HepG2 (cell line): ENCODE measurements around the gene ERF. TPM values are rescaled to one million over a fixed set of nuclear protein-coding genes. Genes with fewer than 3 reads are reported as not detected.

Experiments used
- FOSL2 ChIP-seq: sonication (generic); formaldehyde crosslinking; IDR thresholded peaks from 2 replicates; pipeline ENCODE4 v1.4.0; 2020; ENCODE audit warnings: missing genetic modification reagents
- HNRNPK ChIP-seq: fragments of 200-400 bp; formaldehyde crosslinking; IDR thresholded peaks from 2 replicates; pipeline ENCODE4 v1.6.1; 2018; ENCODE audit warnings: low read length, low read depth, moderate library complexity, mild to moderate bottlenecking; ENCODE audit not compliant: poor library complexity, severe bottlenecking
- PHF8 ChIP-seq: sonication (generic); formaldehyde crosslinking; IDR thresholded peaks from 2 replicates; pipeline ENCODE4 v1.5.0; 2020; ENCODE audit warnings: missing genetic modification reagents
- POLR2A ChIP-seq, 2 experiments: IDR thresholded peaks; 2 replicates each; pipeline ENCODE4 v1.6.1; 2011; ENCODE audit warnings: low read depth in 2 of 2, low read length in 2 of 2, mild to moderate bottlenecking in 1 of 2, moderate library complexity in 1 of 2; ENCODE audit not compliant: insufficient read depth in 1 of 2
- RBFOX2 ChIP-seq: fragments of 200-400 bp; formaldehyde crosslinking; IDR thresholded peaks from 2 replicates; pipeline ENCODE4 v1.6.1; 2017; ENCODE audit warnings: low read depth, mild to moderate bottlenecking, low read length
- RBM22 ChIP-seq: fragments of 200-400 bp; formaldehyde crosslinking; optimal IDR thresholded peaks from 2 replicates; pipeline ENCODE3; 2017; ENCODE audit warnings: mild to moderate bottlenecking, low read length, moderate library complexity
- RNF2 ChIP-seq: fragments of 450-650 bp; conservative IDR thresholded peaks from 2 replicates; pipeline ENCODE4 v1.6.1; 2016; ENCODE audit warnings: low read depth
- SAP130 ChIP-seq: IDR thresholded peaks from 2 replicates; pipeline ENCODE4 v1.6.1; 2016; ENCODE audit warnings: low read depth
- YEATS4 ChIP-seq: sonication (generic); formaldehyde crosslinking; IDR thresholded peaks from 2 replicates; pipeline ENCODE4 v1.4.0; 2020; ENCODE audit warnings: missing genetic modification reagents, borderline replicate concordance
- ZNF329 ChIP-seq: sonication (generic); formaldehyde crosslinking; IDR thresholded peaks from 2 replicates; pipeline ENCODE4 v1.9.0; 2021; ENCODE audit warnings: low read depth, mild to moderate bottlenecking, missing genetic modification reagents
- polyA plus RNA-seq, 8 experiments: library from polyadenylated mRNA; depleted of rRNA in 3 of 8; stranded (reverse) in 7 of 8; unstranded in 1 of 8; fragments of >200 nt; fragmentation: Illumina TruSeq in 4 of 8; extraction: Trizol in 4 of 8; gene quantifications; 2 replicates each; pipeline versions ENCODE4 v1.2.1 to v1.2.3, GENCODE V29; 2011 to 2016; ENCODE audit warnings: low read depth in 4 of 8, missing spikeins in 1 of 8, mixed read lengths in 1 of 8; ENCODE audit not compliant: insufficient read depth in 1 of 8
- total RNA-seq, 5 experiments: library from RNA; depleted of rRNA; stranded (reverse); fragments of >200 nt; fragmentation: Illumina TruSeq; extraction: Trizol; gene quantifications; 2 replicates each; pipeline ENCODE4 v1.2.3, GENCODE V29; 2016; ENCODE audit warnings: low read depth in 1 of 5
- TF ChIP-seq, protein P1 (sequence below): sonication (generic); formaldehyde crosslinking; IDR thresholded peaks from 2 replicates; pipeline ENCODE4 v1.4.0; 2020; ENCODE audit warnings: missing genetic modification reagents
- TF ChIP-seq, protein P2 (sequence below): sonication (generic); formaldehyde crosslinking; IDR thresholded peaks from 2 replicates; pipeline ENCODE4 v1.4.0; 2020; ENCODE audit warnings: mild to moderate bottlenecking, missing genetic modification reagents
- TF ChIP-seq, protein P3 (sequence below): IDR thresholded peaks from 2 replicates; pipeline ENCODE4 v1.6.1; 2012; ENCODE audit warnings: inconsistent platforms
- TF ChIP-seq, protein P4 (sequence below): sonication (generic); formaldehyde crosslinking; IDR thresholded peaks from 2 replicates; pipeline ENCODE4 v1.4.0; 2020; ENCODE audit warnings: missing genetic modification reagents, mild to moderate bottlenecking, borderline replicate concordance
- TF ChIP-seq, protein P5 (sequence below): sonication (generic); formaldehyde crosslinking; IDR thresholded peaks from 2 replicates; pipeline ENCODE4 v1.5.1; 2020; ENCODE audit warnings: mild to moderate bottlenecking, missing genetic modification reagents, moderate library complexity

Gene ERF
- total and polyA plus RNA-seq, 2 of the 13 experiments (the other 11 are each of a cell fraction or from before 2014, with no cell fraction given) = 67.1 to 69.9 TPM

DNA sequence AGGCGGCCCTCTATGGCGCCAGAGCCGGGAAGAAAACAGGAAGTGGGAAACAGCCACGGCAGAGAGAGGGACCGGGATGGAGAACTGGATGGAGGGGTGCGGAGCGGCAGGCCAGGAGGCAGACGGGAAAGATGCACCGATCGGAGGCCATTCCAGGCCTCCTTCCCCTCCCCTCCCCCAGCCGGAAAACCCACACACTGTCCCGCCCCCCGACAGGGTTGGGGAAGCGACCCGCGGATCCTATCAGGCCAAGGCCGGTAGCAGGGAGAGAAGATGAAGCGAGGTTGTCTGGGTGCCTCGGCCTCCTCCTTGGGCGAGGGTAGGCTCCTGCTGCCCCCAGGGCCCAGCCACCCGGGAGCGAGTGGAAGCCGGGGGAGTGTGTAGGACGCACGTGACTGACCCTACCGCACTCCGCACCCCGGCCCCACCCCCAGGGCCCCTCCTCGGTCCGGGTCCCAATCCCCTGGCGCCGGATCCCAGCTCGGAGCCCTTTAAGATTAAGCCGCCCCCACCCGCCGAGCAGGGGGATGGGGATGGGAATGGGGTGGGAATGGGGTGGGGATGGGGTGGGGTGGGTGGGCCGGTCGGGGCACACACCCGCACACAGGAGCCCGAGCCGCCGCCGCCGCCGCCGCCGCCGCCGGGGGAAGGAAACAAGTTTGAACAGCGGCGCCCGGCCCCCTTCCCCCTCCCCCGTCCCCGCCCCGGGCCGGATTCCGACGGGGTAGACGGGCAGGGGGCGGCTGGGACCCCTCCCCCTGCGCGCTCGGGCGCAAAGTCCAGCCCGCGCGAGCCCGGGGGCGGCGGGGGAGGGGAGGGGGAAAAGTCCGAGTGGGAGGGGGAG, 1.5 kb downstream of the ERF start (continued):
- TF ChIP-seq, protein P1, sequence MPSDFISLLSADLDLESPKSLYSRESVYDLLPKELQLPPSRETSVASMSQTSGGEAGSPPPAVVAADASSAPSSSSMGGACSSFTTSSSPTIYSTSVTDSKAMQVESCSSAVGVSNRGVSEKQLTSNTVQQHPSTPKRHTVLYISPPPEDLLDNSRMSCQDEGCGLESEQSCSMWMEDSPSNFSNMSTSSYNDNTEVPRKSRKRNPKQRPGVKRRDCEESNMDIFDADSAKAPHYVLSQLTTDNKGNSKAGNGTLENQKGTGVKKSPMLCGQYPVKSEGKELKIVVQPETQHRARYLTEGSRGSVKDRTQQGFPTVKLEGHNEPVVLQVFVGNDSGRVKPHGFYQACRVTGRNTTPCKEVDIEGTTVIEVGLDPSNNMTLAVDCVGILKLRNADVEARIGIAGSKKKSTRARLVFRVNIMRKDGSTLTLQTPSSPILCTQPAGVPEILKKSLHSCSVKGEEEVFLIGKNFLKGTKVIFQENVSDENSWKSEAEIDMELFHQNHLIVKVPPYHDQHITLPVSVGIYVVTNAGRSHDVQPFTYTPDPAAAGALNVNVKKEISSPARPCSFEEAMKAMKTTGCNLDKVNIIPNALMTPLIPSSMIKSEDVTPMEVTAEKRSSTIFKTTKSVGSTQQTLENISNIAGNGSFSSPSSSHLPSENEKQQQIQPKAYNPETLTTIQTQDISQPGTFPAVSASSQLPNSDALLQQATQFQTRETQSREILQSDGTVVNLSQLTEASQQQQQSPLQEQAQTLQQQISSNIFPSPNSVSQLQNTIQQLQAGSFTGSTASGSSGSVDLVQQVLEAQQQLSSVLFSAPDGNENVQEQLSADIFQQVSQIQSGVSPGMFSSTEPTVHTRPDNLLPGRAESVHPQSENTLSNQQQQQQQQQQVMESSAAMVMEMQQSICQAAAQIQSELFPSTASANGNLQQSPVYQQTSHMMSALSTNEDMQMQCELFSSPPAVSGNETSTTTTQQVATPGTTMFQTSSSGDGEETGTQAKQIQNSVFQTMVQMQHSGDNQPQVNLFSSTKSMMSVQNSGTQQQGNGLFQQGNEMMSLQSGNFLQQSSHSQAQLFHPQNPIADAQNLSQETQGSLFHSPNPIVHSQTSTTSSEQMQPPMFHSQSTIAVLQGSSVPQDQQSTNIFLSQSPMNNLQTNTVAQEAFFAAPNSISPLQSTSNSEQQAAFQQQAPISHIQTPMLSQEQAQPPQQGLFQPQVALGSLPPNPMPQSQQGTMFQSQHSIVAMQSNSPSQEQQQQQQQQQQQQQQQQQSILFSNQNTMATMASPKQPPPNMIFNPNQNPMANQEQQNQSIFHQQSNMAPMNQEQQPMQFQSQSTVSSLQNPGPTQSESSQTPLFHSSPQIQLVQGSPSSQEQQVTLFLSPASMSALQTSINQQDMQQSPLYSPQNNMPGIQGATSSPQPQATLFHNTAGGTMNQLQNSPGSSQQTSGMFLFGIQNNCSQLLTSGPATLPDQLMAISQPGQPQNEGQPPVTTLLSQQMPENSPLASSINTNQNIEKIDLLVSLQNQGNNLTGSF (CRISPR knock-in tag) = no peak
- TF ChIP-seq POLR2A (IDR thresholded peaks at IDR 0.05; ENCODE audit: insufficient read depth in 1 of 2, low read depth in 2 of 2, low read length in 2 of 2) (peak; percentile 39 to 49; a peak in 2 of 4 replicates), YEATS4 (CRISPR knock-in tag) (peak; percentile 9; the same call in 1 of the 2 replicates), RBFOX2 (peak; percentile 63), ZNF329 (CRISPR knock-in tag) (no peak), RNF2 (no peak), FOSL2 (CRISPR knock-in tag) (no peak), HNRNPK (peak; percentile 84), SAP130 (CRISPR knock-in tag) (0 out of 2 replicates have a peak, but pooled peaks have one; percentile 40), RBM22 (no peak), PHF8 (CRISPR knock-in tag) (0 out of 2 replicates have a peak, but pooled peaks have one; percentile 28)
- TF ChIP-seq, protein P2, sequence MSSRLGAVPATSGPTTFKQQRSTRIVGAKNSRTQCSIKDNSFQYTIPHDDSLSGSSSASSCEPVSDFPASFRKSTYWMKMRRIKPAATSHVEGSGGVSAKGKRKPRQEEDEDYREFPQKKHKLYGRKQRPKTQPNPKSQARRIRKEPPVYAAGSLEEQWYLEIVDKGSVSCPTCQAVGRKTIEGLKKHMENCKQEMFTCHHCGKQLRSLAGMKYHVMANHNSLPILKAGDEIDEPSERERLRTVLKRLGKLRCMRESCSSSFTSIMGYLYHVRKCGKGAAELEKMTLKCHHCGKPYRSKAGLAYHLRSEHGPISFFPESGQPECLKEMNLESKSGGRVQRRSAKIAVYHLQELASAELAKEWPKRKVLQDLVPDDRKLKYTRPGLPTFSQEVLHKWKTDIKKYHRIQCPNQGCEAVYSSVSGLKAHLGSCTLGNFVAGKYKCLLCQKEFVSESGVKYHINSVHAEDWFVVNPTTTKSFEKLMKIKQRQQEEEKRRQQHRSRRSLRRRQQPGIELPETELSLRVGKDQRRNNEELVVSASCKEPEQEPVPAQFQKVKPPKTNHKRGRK (CRISPR knock-in tag) = no peak
- TF ChIP-seq, protein P3, sequence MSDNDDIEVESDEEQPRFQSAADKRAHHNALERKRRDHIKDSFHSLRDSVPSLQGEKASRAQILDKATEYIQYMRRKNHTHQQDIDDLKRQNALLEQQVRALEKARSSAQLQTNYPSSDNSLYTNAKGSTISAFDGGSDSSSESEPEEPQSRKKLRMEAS = peak; percentile 32; the same call in 1 of the 2 replicates
- TF ChIP-seq, protein P4, sequence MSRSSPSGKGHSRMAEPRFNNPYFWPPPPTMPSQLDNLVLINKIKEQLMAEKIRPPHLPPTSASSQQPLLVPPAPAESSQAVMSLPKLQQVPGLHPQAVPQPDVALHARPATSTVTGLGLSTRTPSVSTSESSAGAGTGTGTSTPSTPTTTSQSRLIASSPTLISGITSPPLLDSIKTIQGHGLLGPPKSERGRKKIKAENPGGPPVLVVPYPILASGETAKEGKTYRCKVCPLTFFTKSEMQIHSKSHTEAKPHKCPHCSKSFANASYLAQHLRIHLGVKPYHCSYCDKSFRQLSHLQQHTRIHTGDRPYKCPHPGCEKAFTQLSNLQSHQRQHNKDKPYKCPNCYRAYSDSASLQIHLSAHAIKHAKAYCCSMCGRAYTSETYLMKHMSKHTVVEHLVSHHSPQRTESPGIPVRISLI (CRISPR knock-in tag) = no peak
- TF ChIP-seq, protein P5, sequence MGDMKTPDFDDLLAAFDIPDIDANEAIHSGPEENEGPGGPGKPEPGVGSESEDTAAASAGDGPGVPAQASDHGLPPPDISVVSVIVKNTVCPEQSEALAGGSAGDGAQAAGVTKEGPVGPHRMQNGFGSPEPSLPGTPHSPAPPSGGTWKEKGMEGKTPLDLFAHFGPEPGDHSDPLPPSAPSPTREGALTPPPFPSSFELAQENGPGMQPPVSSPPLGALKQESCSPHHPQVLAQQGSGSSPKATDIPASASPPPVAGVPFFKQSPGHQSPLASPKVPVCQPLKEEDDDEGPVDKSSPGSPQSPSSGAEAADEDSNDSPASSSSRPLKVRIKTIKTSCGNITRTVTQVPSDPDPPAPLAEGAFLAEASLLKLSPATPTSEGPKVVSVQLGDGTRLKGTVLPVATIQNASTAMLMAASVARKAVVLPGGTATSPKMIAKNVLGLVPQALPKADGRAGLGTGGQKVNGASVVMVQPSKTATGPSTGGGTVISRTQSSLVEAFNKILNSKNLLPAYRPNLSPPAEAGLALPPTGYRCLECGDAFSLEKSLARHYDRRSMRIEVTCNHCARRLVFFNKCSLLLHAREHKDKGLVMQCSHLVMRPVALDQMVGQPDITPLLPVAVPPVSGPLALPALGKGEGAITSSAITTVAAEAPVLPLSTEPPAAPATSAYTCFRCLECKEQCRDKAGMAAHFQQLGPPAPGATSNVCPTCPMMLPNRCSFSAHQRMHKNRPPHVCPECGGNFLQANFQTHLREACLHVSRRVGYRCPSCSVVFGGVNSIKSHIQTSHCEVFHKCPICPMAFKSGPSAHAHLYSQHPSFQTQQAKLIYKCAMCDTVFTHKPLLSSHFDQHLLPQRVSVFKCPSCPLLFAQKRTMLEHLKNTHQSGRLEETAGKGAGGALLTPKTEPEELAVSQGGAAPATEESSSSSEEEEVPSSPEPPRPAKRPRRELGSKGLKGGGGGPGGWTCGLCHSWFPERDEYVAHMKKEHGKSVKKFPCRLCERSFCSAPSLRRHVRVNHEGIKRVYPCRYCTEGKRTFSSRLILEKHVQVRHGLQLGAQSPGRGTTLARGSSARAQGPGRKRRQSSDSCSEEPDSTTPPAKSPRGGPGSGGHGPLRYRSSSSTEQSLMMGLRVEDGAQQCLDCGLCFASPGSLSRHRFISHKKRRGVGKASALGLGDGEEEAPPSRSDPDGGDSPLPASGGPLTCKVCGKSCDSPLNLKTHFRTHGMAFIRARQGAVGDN (CRISPR knock-in tag) = peak; percentile 1; the same call in 1 of the 2 replicates
